ENCODE results near the gene GPANK1.

GPANK1 gene

GRCh38 chr6:31636698-31637596 lies 27.9 kb downstream of the GPANK1 start:
- no peak for DNase-seq

GRCh38 chr6:31634969-31635575 lies 29.7 kb downstream of the GPANK1 start:
- no peak for DNase-seq

- no peak for DNase-seq
These were observed 30.7 kb downstream of the GPANK1 start for GRCh38 chr6:31634131-31634530.

GRCh38 chr6:31633447-31633846 lies 31.4 kb downstream of the GPANK1 start:
- DNase-seq = no peak

GRCh38 chr6:31632279-31632946 lies 32.4 kb downstream of the GPANK1 start:
- no peak for DNase-seq

- no peak for DNase-seq
These were observed 33.0 kb downstream of the GPANK1 start for GRCh38 chr6:31631681-31632278.

- DNase-seq = no peak
These were observed 33.6 kb downstream of the GPANK1 start for GRCh38 chr6:31631209-31631608.

- DNase-seq = no peak
These were observed 34.4 kb downstream of the GPANK1 start for GRCh38 chr6:31630177-31630934.

GRCh38 chr6:31629014-31629413 lies 35.8 kb downstream of the GPANK1 start:
- DNase-seq = no peak

GRCh38 chr6:31627690-31628287 lies 37.0 kb downstream of the GPANK1 start:
- DNase-seq = no peak

GRCh38 chr6:31626952-31627351 lies 37.8 kb downstream of the GPANK1 start:
- no peak for DNase-seq

GRCh38 chr6:31624070-31624469 lies 40.7 kb downstream of the GPANK1 start:
- no peak for DNase-seq

GRCh38 chr6:31622684-31623091 lies 42.1 kb downstream of the GPANK1 start:
- DNase-seq = no peak

GRCh38 chr6:31621991-31622390 lies 42.8 kb downstream of the GPANK1 start:
- DNase-seq = no peak

- DNase-seq = no peak
These were observed 43.4 kb downstream of the GPANK1 start for GRCh38 chr6:31621320-31621939.

GRCh38 chr6:31620586-31621319 lies 44.0 kb downstream of the GPANK1 start, which contains the start of gene PRRC2A:
Gene PRRC2A, plus strand, starts transcription at chr6:31620715. Its CDS starts 2,075 bp downstream, at chr6:31622790.
- peak in 1 of 2 experiments; percentile 100 for DNase-seq

GRCh38 chr6:31619805-31620585 lies 44.8 kb downstream of the GPANK1 start:
- peak; percentile 99 to 100 for DNase-seq

- no peak for DNase-seq
These were observed 47.8 kb downstream of the GPANK1 start for GRCh38 chr6:31617010-31617409.

- no peak for DNase-seq
These were observed 49.0 kb downstream of the GPANK1 start for GRCh38 chr6:31615748-31616147.
